ENCODE results near the gene MEGF6. TPM values are rescaled to one million over a fixed set of nuclear protein-coding genes. Genes with fewer than 3 reads are reported as not detected.

Gene MEGF6
- total RNA-seq, 1 donor from 2014 or later = 1.7 TPM

- no peak for DNase-seq (ENCODE audit: low spot score)
- H3K27ac Mint-ChIP-seq = no peak within 1 kb of the TSS
Observed at GRCh38 chr1:3651930-3652547, 40.7 kb upstream of the MEGF6 start, which contains the start of gene TP73. Gene TP73, plus strand, starts transcription at chr1:3652516. Its CDS starts 29,850 bp downstream, at chr1:3682366.

GRCh38 chr1:3651026-3651929 lies 40.0 kb upstream of the MEGF6 start:
- intact Hi-C loops (cut with micrococcal nuclease) = loop anchor here (5.0 to 10.0 kb wide), 2 partner anchors 144 to 206 kb away; partner anchors contain the start of genes CEP104, DFFB and LRRC47
- Mint-ChIP-seq H3K9me3 (no peaks in the 10 kb centered on the region), H3K36me3 (ENCODE audit: low read depth) (peaks cover 17% of the 10 kb centered on the region), H3K4me3 (ENCODE audit: low read depth) (peak overlapping the region; percentile 37), H3K4me1 (ENCODE audit: low read depth) (peaks cover 20% of the 10 kb centered on the region), H3K27me3 (ENCODE audit: low read depth) (peaks cover 35% of the 10 kb centered on the region), H3K27ac (no peak overlapping the region)
- no peak for DNase-seq (ENCODE audit: low spot score)

More at GRCh38 chr1:3651930-3652547, 40.7 kb upstream of the MEGF6 start, which contains the start of gene TP73:
- peaks cover 35% of the 10 kb centered on the region for H3K27me3 Mint-ChIP-seq (ENCODE audit: low read depth)
- peaks cover 20% of the 10 kb centered on the region for H3K4me1 Mint-ChIP-seq (ENCODE audit: low read depth)
- intact Hi-C loops (cut with micrococcal nuclease) = loop anchor here (5.0 to 10.0 kb wide), 2 partner anchors 143 to 205 kb away; partner anchors contain the start of genes CEP104, DFFB and LRRC47
- peaks cover 16% of the 10 kb centered on the region for H3K36me3 Mint-ChIP-seq (ENCODE audit: low read depth)
- peak within 1 kb of the TSS; percentile 43 for H3K4me3 Mint-ChIP-seq (ENCODE audit: low read depth)
- H3K9me3 Mint-ChIP-seq = no peaks in the 10 kb centered on the region

GRCh38 chr1:3650248-3651025 lies 39.1 kb upstream of the MEGF6 start:
- Mint-ChIP-seq H3K27me3 (ENCODE audit: low read depth) (peaks cover 28% of the 10 kb centered on the region), H3K4me3 (ENCODE audit: low read depth) (peak overlapping the region; percentile 73), H3K9me3 (no peaks in the 10 kb centered on the region), H3K36me3 (ENCODE audit: low read depth) (peaks cover 21% of the 10 kb centered on the region), H3K27ac (no peak overlapping the region), H3K4me1 (ENCODE audit: low read depth) (peaks cover 20% of the 10 kb centered on the region)
- intact Hi-C loops (cut with micrococcal nuclease) = loop anchor here (5.0 to 10.0 kb wide), 2 partner anchors 144 to 207 kb away; partner anchors contain the start of genes CEP104, DFFB and LRRC47
- DNase-seq (ENCODE audit: low spot score) = no peak

- peaks cover 23% of the 10 kb centered on the region for H3K27me3 Mint-ChIP-seq (ENCODE audit: low read depth)
- H3K9me3 Mint-ChIP-seq = no peaks in the 10 kb centered on the region
- peaks cover 21% of the 10 kb centered on the region for H3K36me3 Mint-ChIP-seq (ENCODE audit: low read depth)
- intact Hi-C loops (cut with micrococcal nuclease) = loop anchor here (2.0 to 10.0 kb wide), 3 partner anchors 23 to 208 kb away; partner anchors contain the start of genes CEP104, DFFB and LRRC47
- DNase-seq (ENCODE audit: low spot score) = peak; percentile 84
- H3K4me3 Mint-ChIP-seq (ENCODE audit: low read depth) = peak within 1 kb of the TSS; percentile 80
- no peak within 1 kb of the TSS for H3K27ac Mint-ChIP-seq
- H3K4me1 Mint-ChIP-seq (ENCODE audit: low read depth) = peaks cover 20% of the 10 kb centered on the region
Observed at GRCh38 chr1:3649342-3650247, 38.3 kb upstream of the MEGF6 start, which contains the start of gene WRAP73. Gene WRAP73, minus strand, starts transcription at chr1:3650103. Its CDS starts 104 bp downstream, at chr1:3649999.

- peaks cover 27% of the 10 kb centered on the region for H3K36me3 Mint-ChIP-seq (ENCODE audit: low read depth)
- intact Hi-C loops (cut with micrococcal nuclease) = no loop called here
- DNase-seq (ENCODE audit: low spot score) = no peak
- H3K9me3 Mint-ChIP-seq = no peaks in the 10 kb centered on the region
- no peak overlapping the region for H3K4me3 Mint-ChIP-seq (ENCODE audit: low read depth)
- peaks cover 7% of the 10 kb centered on the region for H3K27me3 Mint-ChIP-seq (ENCODE audit: low read depth)
- peaks cover 20% of the 10 kb centered on the region for H3K4me1 Mint-ChIP-seq (ENCODE audit: low read depth)
- H3K27ac Mint-ChIP-seq = no peak overlapping the region
Observed at GRCh38 chr1:3646596-3646995, 35.3 kb upstream of the MEGF6 start.

GRCh38 chr1:3645666-3646355 lies 34.5 kb upstream of the MEGF6 start:
- H3K4me3 Mint-ChIP-seq (ENCODE audit: low read depth) = no peak overlapping the region
- intact Hi-C loops (cut with micrococcal nuclease) = no loop called here
- no peak overlapping the region for H3K27ac Mint-ChIP-seq
- peaks cover 17% of the 10 kb centered on the region for H3K4me1 Mint-ChIP-seq (ENCODE audit: low read depth)
- no peak for DNase-seq (ENCODE audit: low spot score)
- no peaks in the 10 kb centered on the region for H3K9me3 Mint-ChIP-seq
- peaks cover 27% of the 10 kb centered on the region for H3K36me3 Mint-ChIP-seq (ENCODE audit: low read depth)
- peaks cover 2% of the 10 kb centered on the region for H3K27me3 Mint-ChIP-seq (ENCODE audit: low read depth)

- no peak for DNase-seq (ENCODE audit: low spot score)
- no peaks in the 10 kb centered on the region for H3K27me3 Mint-ChIP-seq (ENCODE audit: low read depth)
- intact Hi-C loops (cut with micrococcal nuclease) = no loop called here
- H3K9me3 Mint-ChIP-seq = no peaks in the 10 kb centered on the region
- H3K27ac Mint-ChIP-seq = no peak overlapping the region
- H3K4me3 Mint-ChIP-seq (ENCODE audit: low read depth) = no peak overlapping the region
- peaks cover 27% of the 10 kb centered on the region for H3K36me3 Mint-ChIP-seq (ENCODE audit: low read depth)
- peaks cover 17% of the 10 kb centered on the region for H3K4me1 Mint-ChIP-seq (ENCODE audit: low read depth)
Observed at GRCh38 chr1:3645247-3645646, 33.9 kb upstream of the MEGF6 start.

- no peak for DNase-seq (ENCODE audit: low spot score)
- peaks cover 27% of the 10 kb centered on the region for H3K36me3 Mint-ChIP-seq (ENCODE audit: low read depth)
Observed at GRCh38 chr1:3644273-3644672, 33.0 kb upstream of the MEGF6 start.

GRCh38 chr1:3642919-3643675 lies 31.8 kb upstream of the MEGF6 start:
- H3K9me3 Mint-ChIP-seq = no peaks in the 10 kb centered on the region
- intact Hi-C loops (cut with micrococcal nuclease) = no loop called here
- no peak for DNase-seq (ENCODE audit: low spot score)
- peaks cover 22% of the 10 kb centered on the region for H3K36me3 Mint-ChIP-seq (ENCODE audit: low read depth)
- peaks cover 3% of the 10 kb centered on the region for H3K4me1 Mint-ChIP-seq (ENCODE audit: low read depth)
- H3K27ac Mint-ChIP-seq = no peak overlapping the region
- H3K27me3 Mint-ChIP-seq (ENCODE audit: low read depth) = no peaks in the 10 kb centered on the region
- H3K4me3 Mint-ChIP-seq (ENCODE audit: low read depth) = no peak overlapping the region

More at GRCh38 chr1:3644273-3644672, 33.0 kb upstream of the MEGF6 start:
- no peak overlapping the region for H3K4me3 Mint-ChIP-seq (ENCODE audit: low read depth)
- H3K27me3 Mint-ChIP-seq (ENCODE audit: low read depth) = no peaks in the 10 kb centered on the region
- no peak overlapping the region for H3K27ac Mint-ChIP-seq
- no peaks in the 10 kb centered on the region for H3K9me3 Mint-ChIP-seq
- peaks cover 15% of the 10 kb centered on the region for H3K4me1 Mint-ChIP-seq (ENCODE audit: low read depth)
- intact Hi-C loops (cut with micrococcal nuclease) = no loop called here

GRCh38 chr1:3641816-3642215 lies 30.5 kb upstream of the MEGF6 start:
- Mint-ChIP-seq H3K27ac (no peak overlapping the region), H3K4me3 (ENCODE audit: low read depth) (no peak overlapping the region), H3K9me3 (no peaks in the 10 kb centered on the region), H3K27me3 (ENCODE audit: low read depth) (no peaks in the 10 kb centered on the region), H3K4me1 (ENCODE audit: low read depth) (no peaks in the 10 kb centered on the region), H3K36me3 (ENCODE audit: low read depth) (peaks cover 16% of the 10 kb centered on the region)
- intact Hi-C loops (cut with micrococcal nuclease) = no loop called here
- no peak for DNase-seq (ENCODE audit: low spot score)
